HEK293 (cell line): ENCODE measurements around the gene CNTN4.

ENCODE experiments used
- CTCF ChIA-PET: fragments of 350-600 bp; formaldehyde crosslinking; extraction: SDS; loops from one replicate; lab custom pipeline; 2021; ENCODE audit warnings: antibody characterized with exemption; lab: Yijun Ruan, JAX
- POLR2A ChIA-PET: fragments of 300-600 bp; formaldehyde crosslinking; extraction: SDS; loops from one replicate; lab custom pipeline; 2020; ENCODE audit warnings: antibody characterized with exemption, inconsistent platforms; lab: Yijun Ruan, JAX
- H3K27ac ChIP-seq: fragments of 200-500 bp; sonication (Bioruptor generic); 2 replicates; pipeline ENCODE4 v1.5.1; 2014; ENCODE audit warnings: low read depth, low read length, control low read depth, inconsistent platforms; ENCODE audit errors: extremely low read depth
- H3K36me3 ChIP-seq, 2 experiments: fragments of 200-500 bp in 1 of 2; sonication (Bioruptor generic) in 1 of 2; 1 replicate in 1 of 2; 2 replicates in 1 of 2; pipeline ENCODE4 v1.5.1; 2014 to 2017; ENCODE audit warnings: inconsistent platforms in 2 of 2, low read length in 2 of 2; ENCODE audit not compliant: control insufficient read depth in 2 of 2, insufficient read depth in 1 of 2
- H3K4me1 ChIP-seq: fragments of 200-500 bp; sonication (Bioruptor generic); 2 replicates; pipeline ENCODE4 v1.5.1; 2014; ENCODE audit warnings: mild to moderate bottlenecking, low read length, inconsistent platforms; ENCODE audit not compliant: control insufficient read depth, insufficient read depth
- H3K4me3 ChIP-seq: 2 replicates; pipeline ENCODE4 v1.5.1; 2011; ENCODE audit warnings: low read depth, mild to moderate bottlenecking, control low read depth, low read length, moderate library complexity
- H3K9me3 ChIP-seq: fragments of 200-500 bp; sonication (Bioruptor generic); 2 replicates; pipeline ENCODE4 v1.5.1; 2014; ENCODE audit warnings: low read depth, low read length, inconsistent platforms; ENCODE audit not compliant: control insufficient read depth, insufficient read depth
- AEBP2 ChIP-seq: fragments of 450-650 bp; formaldehyde crosslinking; IDR thresholded peaks from 2 replicates; pipeline ENCODE4 v1.5.1; 2016; ENCODE audit warnings: missing biosample characterization, missing genetic modification characterization, borderline replicate concordance
- ELK4 ChIP-seq: IDR thresholded peaks from 2 replicates; pipeline ENCODE4 v1.6.1; 2011; ENCODE audit warnings: mild to moderate bottlenecking, low read depth, low read length, borderline replicate concordance
- FEZF1 ChIP-seq: fragments of 450-650 bp; formaldehyde crosslinking; IDR thresholded peaks from 2 replicates; pipeline ENCODE4 v1.5.1; 2016; ENCODE audit warnings: missing biosample characterization, missing genetic modification characterization
- INSM2 ChIP-seq: fragments of 450-650 bp; formaldehyde crosslinking; IDR thresholded peaks from 2 replicates; pipeline ENCODE4 v1.5.1; 2016; ENCODE audit warnings: missing biosample characterization, missing genetic modification characterization
- KLF16 ChIP-seq: fragments of 450-650 bp; formaldehyde crosslinking; IDR thresholded peaks from 2 replicates; pipeline ENCODE4 v1.5.1; 2017; ENCODE audit warnings: missing biosample characterization, missing genetic modification characterization
- SALL2 ChIP-seq: fragments of 450-650 bp; formaldehyde crosslinking; IDR thresholded peaks from 2 replicates; pipeline ENCODE4 v1.5.0; 2017; ENCODE audit warnings: missing biosample characterization, mild to moderate bottlenecking, missing genetic modification characterization, borderline replicate concordance
- SCRT1 ChIP-seq: fragments of 450-650 bp; formaldehyde crosslinking; IDR thresholded peaks from 2 replicates; pipeline ENCODE4 v1.5.1; 2016; ENCODE audit warnings: missing biosample characterization, missing genetic modification characterization, borderline replicate concordance
- ZFHX2 ChIP-seq: fragments of 450-650 bp; formaldehyde crosslinking; conservative IDR thresholded peaks from 2 replicates; pipeline ENCODE4 v1.5.1; 2016; ENCODE audit warnings: missing biosample characterization, missing genetic modification characterization
- ZFP41 ChIP-seq: fragments of 450-650 bp; formaldehyde crosslinking; IDR thresholded peaks from 2 replicates; pipeline ENCODE4 v1.5.1; 2016; ENCODE audit warnings: missing biosample characterization, missing genetic modification characterization, borderline replicate concordance
- ZNF112 ChIP-seq: fragments of 450-650 bp; formaldehyde crosslinking; IDR thresholded peaks from 2 replicates; pipeline ENCODE4 v1.5.0; 2017; ENCODE audit warnings: missing biosample characterization, missing genetic modification characterization
- ZNF121 ChIP-seq: fragments of 450-650 bp; formaldehyde crosslinking; IDR thresholded peaks from 2 replicates; pipeline ENCODE4 v1.5.1; 2016; ENCODE audit warnings: missing biosample characterization, missing genetic modification characterization
- ZNF157 ChIP-seq: fragments of 450-650 bp; formaldehyde crosslinking; IDR thresholded peaks from 2 replicates; pipeline ENCODE4 v1.5.1; 2016; ENCODE audit warnings: missing biosample characterization, missing genetic modification characterization
- ZNF18 ChIP-seq: fragments of 450-650 bp; formaldehyde crosslinking; IDR thresholded peaks from 2 replicates; pipeline ENCODE4 v1.5.1; 2016; ENCODE audit warnings: missing biosample characterization, missing genetic modification characterization
- ZNF324 ChIP-seq: fragments of 450-650 bp; formaldehyde crosslinking; IDR thresholded peaks from 2 replicates; pipeline ENCODE4 v1.5.1; 2016; ENCODE audit warnings: missing biosample characterization, missing genetic modification characterization
- ZNF473 ChIP-seq: fragments of 450-650 bp; formaldehyde crosslinking; IDR thresholded peaks from 2 replicates; pipeline ENCODE4 v1.5.1; 2017; ENCODE audit warnings: missing biosample characterization, missing genetic modification characterization
- ZNF626 ChIP-seq: fragments of 450-650 bp; sonication (Bioruptor Pico); formaldehyde crosslinking; IDR thresholded peaks from 2 replicates; pipeline ENCODE4 v1.5.1; 2018; ENCODE audit warnings: missing biosample characterization, missing genetic modification characterization, inconsistent platforms
- ZNF664 ChIP-seq: fragments of 450-650 bp; formaldehyde crosslinking; IDR thresholded peaks from 2 replicates; pipeline ENCODE4 v1.5.1; 2016; ENCODE audit warnings: missing biosample characterization, missing genetic modification characterization
- ZSCAN18 ChIP-seq: fragments of 450-650 bp; formaldehyde crosslinking; IDR thresholded peaks from 2 replicates; pipeline ENCODE4 v1.5.1; 2016; ENCODE audit warnings: missing biosample characterization, missing genetic modification characterization
- ZSCAN23 ChIP-seq: fragments of 450-650 bp; formaldehyde crosslinking; IDR thresholded peaks from 2 replicates; pipeline ENCODE4 v1.5.1; 2016; ENCODE audit warnings: missing biosample characterization, missing genetic modification characterization

CNTN4 gene

GRCh38 chr3:2937592-2937991, 838.9 kb downstream of the CNTN4 start:
- CTCF ChIA-PET = interaction anchor here (0.7 to 1.4 kb wide), 2 partner anchors 16 to 1491 kb away, joined by 3 to 5 read pairs; no protein-coding TSS in a partner anchor
- POLR2A ChIA-PET = no interaction called here

GRCh38 chr3:2938711-2939110, 840.0 kb downstream of the CNTN4 start:
- TF ChIP-seq INSM2 (tag by site-specific recombination) (no peak), ZFHX2 (tag by site-specific recombination) (no peak), FEZF1 (no peak), ZSCAN18 (tag by site-specific recombination) (no peak), ZNF18 (tag by site-specific recombination) (no peak), ZNF121 (tag by site-specific recombination) (no peak), KLF16 (tag by site-specific recombination) (no peak)
- ChIA-PET CTCF (no interaction called here), POLR2A (no interaction called here)

More at GRCh38 chr3:2937592-2937991, 838.9 kb downstream of the CNTN4 start:
- no peaks in the 10 kb centered on the region for H3K4me1 ChIP-seq
- H3K9me3 ChIP-seq = no peaks in the 10 kb centered on the region
- TF ChIP-seq SCRT1 (tag by site-specific recombination) (no peak), ZNF626 (tag by site-specific recombination) (no peak), AEBP2 (tag by site-specific recombination) (no peak), ZNF324 (no peak), SALL2 (no peak), ZSCAN23 (no peak), ZNF664 (tag by site-specific recombination) (no peak), ELK4 (no peak), ZNF473 (tag by site-specific recombination) (no peak), ZNF112 (tag by site-specific recombination) (no peak), ZFP41 (tag by site-specific recombination) (no peak), ZNF157 (tag by site-specific recombination) (no peak)
- TF ChIP-seq, all 188 proteins: peak for 0
- Histone ChIP-seq H3K4me3 (no peak overlapping the region), H3K27ac (no peak overlapping the region), H3K36me3 (no peaks in the 10 kb centered on the region)

More at GRCh38 chr3:2938711-2939110, 840.0 kb downstream of the CNTN4 start:
- H3K27ac ChIP-seq = no peak overlapping the region
- no peak overlapping the region for H3K4me3 ChIP-seq
- H3K4me1 ChIP-seq = no peaks in the 10 kb centered on the region
- no peaks in the 10 kb centered on the region for H3K9me3 ChIP-seq
- no peaks in the 10 kb centered on the region for H3K36me3 ChIP-seq
